B cell (primary cell): ENCODE data around the gene PP2D1. TPM values are rescaled to one million over a fixed set of nuclear protein-coding genes. Genes with fewer than 3 reads are reported as not detected.

Experiments
- ATAC-seq: fragments of 200-7000 bp; cut with Tn5 transposase; one replicate; pipeline ENCODE4 v1.10.0; 2021; ENCODE audit warnings: low read depth, mild to moderate bottlenecking, moderate number of reproducible peaks, moderate library complexity
- CTCF ChIA-PET: fragments of 350-600 bp; sonication (Branson Sonifier 250); formaldehyde crosslinking; loops from one replicate; lab custom pipeline; 2021; ENCODE audit warnings: antibody characterized with exemption, inconsistent platforms; lab: Charles Lee
- POLR2A ChIA-PET: fragments of 350-600 bp; sonication (Branson Sonifier 250); formaldehyde crosslinking; loops from one replicate; lab custom pipeline; 2021; ENCODE audit warnings: antibody characterized with exemption; lab: Charles Lee
- DNase-seq: peaks from one replicate; pipeline ENCODE4 v3.0.0; 2013
- H2AFZ ChIP-seq: 2 replicates; pipeline ENCODE4 v1.6.1; 2012; ENCODE audit warnings: mild to moderate bottlenecking, low read depth, low read length; ENCODE audit not compliant: insufficient read depth, poor library complexity, severe bottlenecking
- H3K27ac ChIP-seq, 2 donors: 1 replicate in 1 of 2; 2 replicates in 1 of 2; pipeline ENCODE4 v1.5.1; 2012 to 2013; ENCODE audit warnings: low read length in 2 of 2, mild to moderate bottlenecking in 2 of 2, moderate library complexity in 1 of 2
- H3K27me3 ChIP-seq, 4 experiments: fragments of 200-600 bp in 1 of 4; sonication (generic) in 1 of 4; replicated peaks in 1 of 4; 1 replicate in 2 of 4; 2 replicates in 2 of 4; pipeline versions ENCODE4 v1.6.1 to v1.7.0; 2013 to 2016; ENCODE audit warnings: low read length in 3 of 4, mild to moderate bottlenecking in 2 of 4, mixed read lengths in 1 of 4, moderate library complexity in 1 of 4; ENCODE audit not compliant: insufficient read depth in 4 of 4, control insufficient read depth in 3 of 4; ENCODE audit errors: control extremely low read depth in 1 of 4
- H3K36me3 ChIP-seq, 2 experiments: replicated peaks in 1 of 2; 1 replicate in 1 of 2; 2 replicates in 1 of 2; pipeline versions ENCODE4 v1.6.1 to v1.7.1; 2013; ENCODE audit warnings: low read length in 1 of 2; ENCODE audit not compliant: insufficient read depth in 2 of 2, control insufficient read depth in 1 of 2; ENCODE audit errors: control extremely low read depth in 1 of 2, extremely low read depth in 1 of 2
- H3K4me1 ChIP-seq, 2 donors: fragments of 200-600 bp in 1 of 2; sonication (generic) in 1 of 2; 1 replicate in 1 of 2; 2 replicates in 1 of 2; pipeline versions ENCODE4 v1.5.1 to v1.6.1; 2013 to 2017; ENCODE audit warnings: low read length in 2 of 2; ENCODE audit not compliant: control insufficient read depth in 2 of 2, insufficient read depth in 2 of 2
- H3K4me2 ChIP-seq: replicated peaks from 2 replicates; pipeline ENCODE3; 2012; ENCODE audit warnings: mild to moderate bottlenecking, low read depth, low read length; ENCODE audit not compliant: poor library complexity, severe bottlenecking
- H3K4me3 ChIP-seq, 5 experiments: fragments of 200-600 bp in 1 of 5; sonication (generic) in 1 of 5; 1 replicate in 3 of 5; 2 replicates in 2 of 5; pipeline versions ENCODE4 v1.5.1 to v1.7.0; 2011 to 2016; ENCODE audit warnings: low read length in 4 of 5, mild to moderate bottlenecking in 4 of 5, low read depth in 2 of 5, control low read depth in 1 of 5, moderate library complexity in 1 of 5; ENCODE audit not compliant: insufficient read depth in 1 of 5; ENCODE audit errors: control extremely low read depth in 1 of 5, extremely low read depth in 1 of 5
- H3K79me2 ChIP-seq: fragments of 200-600 bp; sonication (generic); one replicate; pipeline ENCODE4 v1.6.0; 2016; ENCODE audit warnings: low read length; ENCODE audit not compliant: control insufficient read depth, insufficient read depth
- H3K9ac ChIP-seq: fragments of 200-600 bp; sonication (generic); 2 replicates; pipeline ENCODE4 v1.6.1; 2017; ENCODE audit warnings: mild to moderate bottlenecking, low read length, moderate library complexity
- H3K9me3 ChIP-seq, 3 donors: one replicate each; pipeline versions ENCODE4 v1.6.1 to v1.7.1; 2013; ENCODE audit warnings: low read length in 2 of 3; ENCODE audit not compliant: control insufficient read depth in 2 of 3, insufficient read depth in 1 of 3; ENCODE audit errors: control extremely low read depth in 1 of 3
- H4K20me1 ChIP-seq: 2 replicates; pipeline ENCODE4 v1.6.0; 2012; ENCODE audit warnings: mild to moderate bottlenecking, low read length; ENCODE audit not compliant: insufficient read depth, control insufficient read depth, poor library complexity, severe bottlenecking
- H3K27ac Mint-ChIP-seq: one replicate; pipeline ENCODE4 v1.8.0; 2021; ENCODE audit warnings: mixed read lengths
- H3K27me3 Mint-ChIP-seq: one replicate; pipeline ENCODE4 v1.8.0; 2021; ENCODE audit warnings: mixed read lengths
- H3K4me1 Mint-ChIP-seq: one replicate; pipeline ENCODE4 v1.8.0; 2021; ENCODE audit warnings: mixed read lengths
- H3K4me3 Mint-ChIP-seq: one replicate; pipeline ENCODE4 v1.8.0; 2021; ENCODE audit warnings: mixed read lengths
- H3K9me3 Mint-ChIP-seq: one replicate; pipeline ENCODE4 v1.8.0; 2022; ENCODE audit warnings: mixed read lengths; ENCODE audit not compliant: insufficient read depth
- CTCF ChIP-seq: fragments of 200-600 bp; IDR thresholded peaks from one replicate; pipeline ENCODE4 v1.8.0; 2022; ENCODE audit warnings: antibody characterized with exemption, mild to moderate bottlenecking
- EZH2 ChIP-seq: IDR thresholded peaks from 2 replicates; pipeline ENCODE4 v1.6.1; 2012; ENCODE audit warnings: borderline replicate concordance, low read depth, mild to moderate bottlenecking, moderate library complexity, low read length; ENCODE audit not compliant: insufficient read depth, poor library complexity, severe bottlenecking
- WGBS: methylation state at CpG from one replicate; pipeline ENCODE4 v1.1.5; 2013; ENCODE audit warnings: missing lambda C conversion rate; ENCODE audit not compliant: insufficient coverage; 5-methylcytosine and 5-hydroxymethylcytosine counted together
- intact Hi-C: fragments of 100-400 bp; cut with micrococcal nuclease; formaldehyde crosslinking; loops from one replicate; pipeline ENCODE4 v1.10.0; 2022
- polyA plus RNA-seq: library from polyadenylated mRNA; depleted of rRNA; stranded (reverse); fragments of >200 nt; gene quantifications from 2 replicates; pipeline ENCODE4 v1.2.3, GENCODE V29; 2012
- total RNA-seq, 2 donors: library from RNA; stranded (reverse); fragments of 120-200 nt in 1 of 2; gene quantifications; 1 replicate in 1 of 2; 2 replicates in 1 of 2; pipeline versions ENCODE4 v1.2.3 to v1.2.4, GENCODE V29; 2013 to 2022

PP2D1 gene
- total and polyA plus RNA-seq, 2 donors (not counting 1 experiment from before 2014, with no cell fraction given), result not detected

DNA sequence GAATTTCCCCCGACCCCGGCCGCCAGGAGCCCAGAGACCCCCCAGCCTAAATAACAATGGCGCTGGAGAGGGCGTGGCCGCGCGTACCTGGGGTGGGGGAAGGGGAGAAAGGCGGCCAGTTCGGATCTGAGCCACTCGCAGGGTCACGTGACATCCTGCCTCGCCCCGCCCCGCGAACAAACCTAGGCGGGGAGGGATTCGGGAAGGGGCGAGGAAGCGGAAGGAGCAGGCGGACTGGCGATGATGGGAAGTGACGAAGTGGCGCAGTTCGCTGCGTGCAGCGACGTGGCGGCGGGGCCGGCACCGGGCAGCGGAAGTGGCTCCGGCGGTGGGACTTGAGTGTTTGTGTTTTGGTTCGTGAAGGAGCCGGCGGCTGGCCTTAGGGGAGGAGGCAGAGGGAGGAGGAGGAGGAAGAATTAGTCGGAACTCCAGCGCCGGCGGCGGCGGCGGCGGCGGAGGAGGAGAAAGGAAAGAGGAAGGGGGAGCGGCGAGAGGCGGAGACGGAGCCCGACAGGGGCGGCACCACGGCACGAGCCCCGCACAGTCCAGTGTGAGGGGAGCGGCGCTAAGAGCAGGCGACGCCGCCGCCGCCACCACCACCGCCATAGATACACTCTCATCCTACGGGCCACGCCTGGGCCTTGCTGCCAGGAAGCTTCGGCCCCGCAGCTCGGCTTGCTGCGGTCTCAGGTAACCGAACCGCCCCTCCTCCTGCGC, 65.1 kb downstream of the PP2D1 start, which contains the start of gene RAB5A:
Gene RAB5A, plus strand, starts transcription at position 266 of the 717 bp plus-strand sequence. CDS start 3,802 bp downstream, outside the sequence.
- Histone ChIP-seq H3K9ac (peak within 1 kb of the TSS; percentile 93), H3K4me2 (peak within 1 kb of the TSS; percentile 77), H3K36me3 (peaks cover 1 to 11% of the 10 kb centered on the region in 2 experiments), H3K27ac (peak within 1 kb of the TSS; percentile 96 to 98), H3K4me3 (peak within 1 kb of the TSS; percentile 71 to 95 (median 87)), H2AFZ (peak within 1 kb of the TSS; percentile 95), H3K79me2 (peaks cover 69% of the 10 kb centered on the region), H3K4me1 (peaks cover 18 to 22% of the 10 kb centered on the region in 2 donors), H3K9me3 (peaks cover 0 to 4% (median 2%) of the 10 kb centered on the region in 3 donors), H4K20me1 (peaks cover 6% of the 10 kb centered on the region), H3K27me3 (no peaks in the 10 kb centered on the region)
- no peaks in the 10 kb centered on the region for H3K27me3 Mint-ChIP-seq
- ChIA-PET CTCF (interaction anchor here (0.8 to 1.0 kb wide), 2 partner anchors 17 to 96 kb away, joined by 3 read pairs; no protein-coding TSS in a partner anchor), POLR2A (interaction anchor here (0.6 to 1.8 kb wide), 2 partner anchors 93 to 290 kb away, joined by 3 to 7 read pairs; partner anchors contain the start of gene KAT2B)
- H3K4me3 Mint-ChIP-seq, result peak within 1 kb of the TSS; percentile 93
- H3K4me1 Mint-ChIP-seq, result peaks cover 47% of the 10 kb centered on the region
- under 1% methylated on average over 57 of the region's 73 CpGs for WGBS
- H3K9me3 Mint-ChIP-seq, result no peaks in the 10 kb centered on the region
- peak within 1 kb of the TSS; percentile 97 for H3K27ac Mint-ChIP-seq
- DNase-seq, result peak; percentile 99
- ATAC-seq, result peak; percentile 85
- TF ChIP-seq EZH2 (no peak), CTCF (no peak)
- intact Hi-C loops, result loop anchor here (1.0 to 10.0 kb wide), 7 partner anchors 92 to 1522 kb away; partner anchors contain the start of genes SATB1 and SGO1
